ENCODE results near the gene DNER.

The DNER gene

DNA sequence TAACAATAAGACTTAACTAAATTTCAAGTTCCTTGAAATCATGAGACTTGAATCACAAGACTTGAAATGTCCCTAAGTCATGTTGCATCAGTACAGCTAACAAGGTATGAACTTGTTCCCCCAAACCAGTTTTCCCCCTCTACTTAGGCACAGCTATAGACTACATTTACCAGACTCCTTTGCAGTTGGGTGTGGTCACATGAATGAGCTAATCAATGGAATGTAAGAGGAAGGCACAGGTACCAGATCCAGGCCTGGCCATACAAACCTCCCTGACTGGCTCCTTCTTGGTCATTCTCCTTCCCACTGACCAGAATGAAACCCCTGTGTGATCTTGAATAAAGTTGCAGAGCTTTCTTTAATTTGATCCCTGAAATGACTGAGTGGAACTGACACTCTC lies 77.8 kb downstream of the DNER start:
- no peak overlapping the region for H3K4me3 ChIP-seq (ENCODE audit: low read depth, low read length)
- TF ChIP-seq, protein P1, sequence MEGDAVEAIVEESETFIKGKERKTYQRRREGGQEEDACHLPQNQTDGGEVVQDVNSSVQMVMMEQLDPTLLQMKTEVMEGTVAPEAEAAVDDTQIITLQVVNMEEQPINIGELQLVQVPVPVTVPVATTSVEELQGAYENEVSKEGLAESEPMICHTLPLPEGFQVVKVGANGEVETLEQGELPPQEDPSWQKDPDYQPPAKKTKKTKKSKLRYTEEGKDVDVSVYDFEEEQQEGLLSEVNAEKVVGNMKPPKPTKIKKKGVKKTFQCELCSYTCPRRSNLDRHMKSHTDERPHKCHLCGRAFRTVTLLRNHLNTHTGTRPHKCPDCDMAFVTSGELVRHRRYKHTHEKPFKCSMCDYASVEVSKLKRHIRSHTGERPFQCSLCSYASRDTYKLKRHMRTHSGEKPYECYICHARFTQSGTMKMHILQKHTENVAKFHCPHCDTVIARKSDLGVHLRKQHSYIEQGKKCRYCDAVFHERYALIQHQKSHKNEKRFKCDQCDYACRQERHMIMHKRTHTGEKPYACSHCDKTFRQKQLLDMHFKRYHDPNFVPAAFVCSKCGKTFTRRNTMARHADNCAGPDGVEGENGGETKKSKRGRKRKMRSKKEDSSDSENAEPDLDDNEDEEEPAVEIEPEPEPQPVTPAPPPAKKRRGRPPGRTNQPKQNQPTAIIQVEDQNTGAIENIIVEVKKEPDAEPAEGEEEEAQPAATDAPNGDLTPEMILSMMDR (IDR thresholded peaks at IDR 0.05; ENCODE audit: borderline replicate concordance, insufficient read depth, low read depth, low read length) = no peak

GRCh38 chr2:229635371-229635680 lies 79.0 kb downstream of the DNER start:
- TF ChIP-seq, protein P1 (IDR thresholded peaks at IDR 0.05; ENCODE audit: borderline replicate concordance, insufficient read depth, low read depth, low read length) = no peak
- no peak overlapping the region for H3K4me3 ChIP-seq (ENCODE audit: low read depth, low read length)

DNA sequence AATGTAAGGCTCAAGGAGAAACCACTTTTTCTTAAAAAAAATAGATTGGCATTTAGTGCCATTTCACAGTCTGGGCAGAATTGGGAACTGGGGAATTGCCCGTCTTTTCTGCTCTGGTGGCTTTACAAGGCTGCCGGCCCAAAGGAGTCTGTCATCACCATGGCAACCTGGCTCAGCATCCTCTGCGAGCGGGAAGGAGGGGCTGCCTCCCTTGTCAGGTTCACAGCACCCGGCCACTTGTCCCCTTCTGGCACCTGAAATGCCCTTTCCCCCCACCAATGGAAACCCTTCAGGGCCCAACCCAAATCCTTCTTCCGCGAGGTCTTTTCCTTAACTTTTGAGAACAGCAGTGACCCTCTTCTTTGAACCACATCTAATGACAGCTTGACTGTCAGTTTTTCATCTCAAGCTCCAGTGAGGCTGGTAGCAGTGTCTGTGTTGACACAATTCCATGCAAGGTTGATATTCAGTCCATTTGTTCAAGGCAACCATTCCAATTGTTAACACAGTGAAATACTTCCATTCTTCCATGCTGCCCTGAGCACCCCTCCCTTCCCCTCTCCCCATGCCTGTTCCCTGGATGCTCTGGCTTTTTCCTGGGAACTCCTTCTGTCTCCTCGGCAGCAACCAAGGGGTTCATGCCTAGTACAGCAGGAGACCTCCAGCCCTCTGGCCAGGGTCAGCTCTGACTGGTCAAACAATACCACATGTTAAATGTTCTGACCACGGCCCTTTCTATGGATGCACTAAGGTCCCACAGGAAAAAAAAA lies 79.6 kb downstream of the DNER start:
- no peak overlapping the region for H3K4me3 ChIP-seq (ENCODE audit: low read depth, low read length)

GRCh38 chr2:229633556-229633955 lies 80.8 kb downstream of the DNER start:
- H3K4me3 ChIP-seq (ENCODE audit: low read depth, low read length) = no peak overlapping the region
- TF ChIP-seq, protein P1 (IDR thresholded peaks at IDR 0.05; ENCODE audit: borderline replicate concordance, insufficient read depth, low read depth, low read length) = no peak

More for the DNA sequence above, 79.6 kb downstream of the DNER start:
- TF ChIP-seq, protein P1 (IDR thresholded peaks at IDR 0.05; ENCODE audit: borderline replicate concordance, insufficient read depth, low read depth, low read length) = no peak

- TF ChIP-seq, protein P1 (IDR thresholded peaks at IDR 0.05; ENCODE audit: borderline replicate concordance, insufficient read depth, low read depth, low read length) = no peak
- H3K4me3 ChIP-seq (ENCODE audit: low read depth, low read length) = no peak overlapping the region
These were observed 85.3 kb downstream of the DNER start for GRCh38 chr2:229629039-229629438.

GRCh38 chr2:229627728-229628127 lies 86.6 kb downstream of the DNER start:
- TF ChIP-seq, protein P1 (IDR thresholded peaks at IDR 0.05; ENCODE audit: borderline replicate concordance, insufficient read depth, low read depth, low read length) = no peak
- no peak overlapping the region for H3K4me3 ChIP-seq (ENCODE audit: low read depth, low read length)
